GM19397 (cell line): ENCODE measurements around the gene RAB40B.

Experiments
- ATAC-seq: cut with Tn5 transposase; IDR thresholded peaks from one replicate; pipeline ENCODE4 v1.9.1; 2021; ENCODE audit warnings: mild to moderate bottlenecking, moderate library complexity; ENCODE audit not compliant: unreplicated experiment

RAB40B gene

GRCh38 chr17:82716203-82717010, 17.9 kb upstream of the RAB40B start, which contains the start of gene FN3KRP:
TSS of gene FN3KRP (plus strand) at chr17:82716706. CDS start at chr17:82716756, 50 bp downstream.
- peak; percentile 72 for ATAC-seq

GRCh38 chr17:82713071-82713723, 14.7 kb upstream of the RAB40B start:
- ATAC-seq, result no peak

- no peak for ATAC-seq
Observed at GRCh38 chr17:82710499-82711232, 12.2 kb upstream of the RAB40B start.

- ATAC-seq, result no peak
Observed at GRCh38 chr17:82709676-82710498, 11.4 kb upstream of the RAB40B start.

GRCh38 chr17:82709024-82709675, 10.7 kb upstream of the RAB40B start:
- ATAC-seq, result no peak

GRCh38 chr17:82705756-82706155, 7.3 kb upstream of the RAB40B start:
- no peak for ATAC-seq

- no peak for ATAC-seq
Observed at GRCh38 chr17:82704886-82705285, 6.4 kb upstream of the RAB40B start.

GRCh38 chr17:82703935-82704865, 5.7 kb upstream of the RAB40B start:
- ATAC-seq, result no peak

GRCh38 chr17:82703036-82703745, 4.7 kb upstream of the RAB40B start:
- ATAC-seq, result no peak

- no peak for ATAC-seq
Observed at GRCh38 chr17:82702231-82702927, 3.9 kb upstream of the RAB40B start.

- no peak for ATAC-seq
Observed at GRCh38 chr17:82699551-82699950, 1.1 kb upstream of the RAB40B start.

GRCh38 chr17:82698974-82699442, 510 bp upstream of the RAB40B start:
- peak; percentile 14 for ATAC-seq

- ATAC-seq, result no peak
Observed at GRCh38 chr17:82697808-82698064, 762 bp downstream of the RAB40B start.

GRCh38 chr17:82696916-82697807, 1.3 kb downstream of the RAB40B start:
- no peak for ATAC-seq

- no peak for ATAC-seq
Observed at GRCh38 chr17:82696259-82696658, 2.2 kb downstream of the RAB40B start.

- no peak for ATAC-seq
Observed at GRCh38 chr17:82694647-82695046, 3.9 kb downstream of the RAB40B start.
